MM.1S (cell line): ENCODE measurements around the gene WDR64.

Experiments
- CTCF ChIP-seq: fragments of 300-600 bp; sonication (generic); IDR thresholded peaks from 2 replicates; pipeline ENCODE4 v1.5.1; 2016; ENCODE audit warnings: antibody characterized with exemption, low read length, mixed read lengths
- EZH2 ChIP-seq: fragments of 300-600 bp; sonication (generic); optimal IDR thresholded peaks from 2 replicates; pipeline ENCODE3; 2017; ENCODE audit warnings: low read depth, mild to moderate bottlenecking, antibody characterized with exemption, low read length, mixed read lengths
- EZH2phosphoT487 ChIP-seq: fragments of 300-600 bp; sonication (generic); IDR thresholded peaks from 2 replicates; pipeline ENCODE4 v1.6.1; 2018; ENCODE audit warnings: antibody characterized with exemption, low read length

- TF ChIP-seq CTCF (no peak), EZH2phosphoT487 (no peak), EZH2 (no peak)
Observed at GRCh38 chr1:241715956-241716355, 63.9 kb downstream of the WDR64 start.
